Kidney glomerular epithelial cell (primary cell): ENCODE results near the gene TP63.
"Not testable (repeated sequence)": the region's sequence is repeated elsewhere in the genome, so short reads cannot be mapped to it uniquely, and the experiment has no call there.

Experiments used
- DNase-seq: peaks from one replicate; lab custom pipeline; 2025; lab: John Stamatoyannopoulos, UW

TP63 gene

DNA sequence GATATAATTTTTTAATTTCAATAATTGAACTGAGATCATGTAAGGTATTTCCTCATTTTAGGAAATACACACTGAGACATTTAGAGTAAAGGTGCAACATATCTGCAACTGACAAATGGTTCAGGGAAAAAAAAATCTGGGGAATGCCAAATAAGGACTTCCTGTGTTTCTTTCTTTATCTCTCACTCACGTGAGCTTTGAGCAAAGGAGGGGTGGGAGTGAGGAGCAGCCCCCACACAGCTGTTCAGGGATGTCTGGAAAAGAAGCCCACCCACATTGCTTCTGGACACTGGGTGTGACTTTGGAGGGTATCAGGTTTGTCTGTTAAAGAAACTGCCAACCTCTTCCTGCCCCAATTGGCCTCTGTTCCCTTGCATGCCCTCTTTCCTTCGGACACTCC is 5.6 kb upstream of the TP63 start:
- DNase-seq, result no peak

DNA sequence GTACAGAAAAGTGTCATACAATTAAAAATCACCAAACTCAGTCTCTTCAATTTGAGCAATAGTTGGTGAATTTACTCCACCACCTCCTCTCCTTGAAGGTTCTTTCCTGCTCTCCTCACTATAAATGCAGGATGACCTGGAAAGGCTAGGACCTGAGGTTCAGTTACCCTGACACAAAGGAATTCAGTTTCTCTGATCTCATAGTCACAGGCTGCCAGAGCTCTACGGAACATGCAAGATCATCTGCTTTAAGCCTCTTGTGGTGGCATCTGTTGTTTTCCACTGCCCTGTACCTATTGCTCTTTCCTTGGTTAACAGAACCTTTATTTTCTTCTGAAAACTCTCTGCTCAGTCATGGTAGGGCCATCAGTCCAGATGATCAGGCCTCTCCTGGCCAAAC is 4.9 kb upstream of the TP63 start:
- DNase-seq, result no peak

GRCh38 chr3:189629803-189630455 is 1.3 kb upstream of the TP63 start:
- DNase-seq, result no peak

DNA sequence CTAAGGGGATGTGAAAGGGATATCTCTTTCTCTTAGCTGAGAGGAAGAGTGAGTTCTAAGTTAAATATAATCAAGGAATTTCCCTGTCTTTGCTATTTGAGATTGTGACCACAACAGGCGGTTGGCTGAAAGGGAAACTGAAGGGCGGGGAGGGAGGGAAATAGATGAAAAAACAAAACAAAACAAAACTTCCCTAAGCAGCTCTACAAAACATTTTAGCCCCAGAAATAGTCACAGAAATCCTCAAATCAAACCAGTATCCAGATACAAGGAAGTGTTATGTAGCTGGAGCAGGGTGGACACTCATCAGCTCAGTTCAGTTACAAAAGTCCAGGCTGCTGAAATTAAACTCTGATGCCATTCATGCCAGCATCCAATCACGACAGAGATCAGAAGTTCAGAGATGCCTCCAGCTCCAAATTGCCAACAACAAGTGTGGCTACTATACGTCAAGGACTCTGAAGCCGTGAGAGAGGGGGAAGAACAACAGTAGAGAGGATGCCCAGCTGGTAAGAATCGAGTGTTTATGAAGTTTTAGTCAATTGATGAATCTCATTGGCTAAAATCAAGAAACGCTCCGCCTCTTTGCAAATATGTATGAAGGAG is 319 bp upstream of the TP63 start:
- DNase-seq, result no peak

DNA sequence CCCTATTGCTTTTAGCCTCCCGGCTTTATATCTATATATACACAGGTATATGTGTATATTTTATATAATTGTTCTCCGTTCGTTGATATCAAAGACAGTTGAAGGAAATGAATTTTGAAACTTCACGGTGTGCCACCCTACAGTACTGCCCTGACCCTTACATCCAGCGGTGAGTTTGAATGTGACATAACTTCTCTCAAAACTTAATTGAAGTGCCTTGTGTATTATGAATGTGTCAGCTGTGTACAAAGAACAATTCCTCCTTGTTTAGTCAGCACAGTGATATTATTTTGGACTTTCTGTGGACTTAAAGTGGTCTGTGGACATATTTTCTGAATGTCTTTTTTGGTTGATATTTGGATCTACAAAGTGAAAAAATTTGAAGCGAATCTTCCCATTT is 220 bp downstream of the TP63 start:
- no peak for DNase-seq

DNA sequence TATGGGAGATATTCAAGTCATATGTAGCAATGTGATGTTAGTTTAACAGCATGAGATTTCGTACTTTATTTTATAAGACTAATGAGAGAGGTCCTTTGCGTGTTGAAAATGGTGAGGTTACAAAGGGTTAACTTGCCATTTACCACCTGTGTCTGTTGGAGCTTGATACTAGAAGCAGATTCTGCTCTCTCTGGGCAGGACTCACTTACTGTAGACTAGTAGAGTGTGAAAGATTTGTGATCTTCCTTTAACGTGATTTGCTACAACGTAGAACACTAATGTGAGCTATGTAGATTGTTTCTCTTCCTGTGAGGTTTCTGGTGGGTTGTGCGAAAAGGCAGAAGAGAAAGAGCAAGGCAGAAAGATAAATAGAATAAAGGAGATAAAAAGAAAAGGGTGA is 1.1 kb downstream of the TP63 start:
- no peak for DNase-seq

DNA sequence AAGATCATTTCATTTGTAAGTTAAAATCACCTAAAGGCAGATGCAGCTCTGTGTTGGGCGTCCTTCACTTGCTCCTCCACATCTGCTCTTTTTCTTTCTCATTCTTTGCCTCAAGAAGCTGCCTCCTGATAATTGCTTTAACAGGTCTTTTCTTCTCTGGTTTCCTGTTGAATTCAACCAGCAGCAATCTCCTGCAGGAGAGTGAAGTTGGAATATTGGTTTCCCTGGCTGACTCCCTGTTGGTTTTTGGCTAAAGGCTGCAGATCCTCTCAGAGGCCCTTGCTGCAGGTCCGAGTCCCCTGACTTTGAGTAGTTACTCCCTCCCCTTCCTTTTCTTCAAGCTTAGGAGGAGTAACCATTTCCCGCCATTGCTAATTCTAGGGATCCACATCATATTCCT is 4.2 kb downstream of the TP63 start:
- no peak for DNase-seq

DNA sequence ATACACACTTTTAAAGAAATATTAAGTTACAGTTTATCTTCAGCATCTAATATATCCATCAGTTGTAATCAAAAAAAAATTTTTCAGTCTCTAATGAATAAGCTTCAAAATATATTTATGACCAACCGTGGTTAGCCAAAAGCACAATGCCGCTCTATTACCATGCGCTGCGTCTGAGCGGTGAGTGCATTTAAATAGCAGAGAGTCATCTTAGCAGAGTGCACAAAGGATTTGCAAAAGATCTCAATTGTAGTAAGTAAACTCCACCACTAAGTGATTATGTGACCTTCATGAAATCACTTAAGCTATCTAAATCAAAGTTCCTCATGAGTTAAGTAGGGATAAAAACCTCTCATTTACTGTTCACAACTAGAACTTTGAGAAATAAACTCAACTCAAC is 4.9 kb downstream of the TP63 start:
- no peak for DNase-seq

DNA sequence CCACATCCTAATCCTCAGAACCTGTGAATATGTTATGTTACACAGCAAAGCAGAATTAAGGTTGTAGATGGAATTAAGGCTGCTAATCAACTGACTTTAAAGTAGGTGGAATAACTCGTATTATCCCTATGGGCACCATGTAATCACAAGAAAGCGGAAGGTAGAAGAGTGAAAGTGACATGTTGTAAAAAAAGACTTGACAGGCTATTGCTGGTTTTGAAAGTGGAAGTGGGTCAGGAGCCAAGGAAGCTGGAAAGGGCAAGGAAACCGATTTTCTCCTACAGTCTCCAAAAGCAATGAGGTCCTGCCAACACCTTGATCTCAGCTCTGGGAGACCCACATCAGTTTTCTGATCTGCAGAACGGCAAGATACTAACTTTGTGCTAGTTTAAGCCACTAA is 6.6 kb downstream of the TP63 start:
- DNase-seq, result no peak

DNA sequence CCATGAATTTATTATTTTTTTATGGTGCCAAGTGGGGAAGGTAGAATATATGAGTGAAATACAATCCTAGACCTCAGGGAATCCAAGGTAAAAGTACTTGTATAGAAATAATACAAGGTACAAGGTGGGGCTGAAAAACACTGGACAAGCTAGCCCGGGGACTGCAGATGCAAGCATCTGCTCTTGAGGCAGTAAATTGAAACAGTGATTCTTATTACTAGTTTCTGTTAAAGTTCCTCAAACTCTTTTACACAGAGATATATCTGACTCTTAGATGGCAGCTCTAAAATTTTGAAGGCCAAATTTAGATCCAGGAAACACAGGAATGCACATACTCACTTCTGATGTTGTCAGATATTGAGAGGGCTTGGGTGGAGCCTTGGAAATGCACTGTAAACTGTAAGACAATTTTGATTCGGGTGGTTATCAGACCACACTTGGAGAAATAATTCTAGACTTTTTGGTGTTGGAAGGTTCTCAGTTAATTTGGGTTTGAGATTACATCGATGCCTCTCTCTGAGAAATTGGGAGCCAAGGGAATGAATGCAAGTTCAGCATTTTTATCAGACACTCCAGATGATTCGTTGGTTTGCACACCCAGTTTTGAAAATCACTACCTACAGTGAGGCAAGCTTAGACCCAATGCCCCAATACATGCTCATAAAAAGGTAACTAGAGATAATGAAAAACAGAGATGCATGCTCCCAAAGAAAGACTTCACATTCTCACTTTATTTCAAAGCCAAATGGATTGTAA is 7.3 kb downstream of the TP63 start:
- no peak for DNase-seq

DNA sequence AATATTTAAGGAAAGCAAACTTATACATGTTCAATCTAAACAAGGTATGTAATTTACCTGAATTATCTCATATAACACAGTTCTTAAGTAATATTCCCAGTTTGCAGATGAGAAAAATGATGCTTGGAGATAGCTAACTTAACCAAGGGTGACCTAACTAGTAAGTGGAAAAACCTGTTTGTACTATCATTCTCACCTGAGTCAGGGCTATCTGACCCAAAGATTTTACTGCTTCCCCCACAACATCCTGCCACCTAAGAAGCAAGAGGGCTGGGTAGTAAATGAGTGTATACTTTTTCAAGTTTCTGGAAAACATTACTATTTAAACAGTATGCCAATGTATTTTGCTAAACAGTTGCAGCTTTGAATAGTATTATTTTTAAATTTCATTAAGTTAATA is 10.6 kb downstream of the TP63 start:
- DNase-seq, result no peak

DNA sequence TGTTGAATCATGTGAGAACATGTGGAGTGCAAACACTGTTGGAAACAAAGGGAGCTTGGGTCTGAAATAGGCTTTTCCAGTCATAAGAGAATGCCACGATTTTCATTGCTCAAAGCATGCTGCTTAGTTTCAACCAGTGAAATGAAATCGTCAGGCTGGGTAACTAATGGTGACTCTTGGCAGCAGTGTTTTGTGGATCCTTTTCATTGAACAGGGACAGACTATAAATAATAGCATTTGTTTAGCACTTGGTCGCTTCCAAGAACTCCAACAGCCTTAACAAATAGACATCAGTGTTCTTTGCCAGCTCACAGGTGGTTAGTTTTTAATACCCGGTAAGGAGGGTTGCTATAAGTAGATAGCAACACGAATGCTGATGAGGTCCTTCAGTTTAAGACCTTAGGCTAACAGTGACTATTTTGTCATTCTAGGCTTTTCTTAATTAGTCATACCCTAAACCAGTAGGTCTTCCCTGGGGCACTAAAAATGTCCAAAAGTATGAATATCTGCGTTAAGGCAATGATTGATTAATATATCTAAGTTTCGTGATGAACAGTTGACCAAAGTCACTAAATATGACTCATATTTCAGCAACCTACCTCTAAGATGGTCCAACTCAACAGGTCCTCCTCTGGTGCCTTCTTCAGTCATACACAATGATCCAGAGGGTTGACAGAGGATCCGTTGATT is 15.8 kb downstream of the TP63 start:
- DNase-seq, result no peak

DNA sequence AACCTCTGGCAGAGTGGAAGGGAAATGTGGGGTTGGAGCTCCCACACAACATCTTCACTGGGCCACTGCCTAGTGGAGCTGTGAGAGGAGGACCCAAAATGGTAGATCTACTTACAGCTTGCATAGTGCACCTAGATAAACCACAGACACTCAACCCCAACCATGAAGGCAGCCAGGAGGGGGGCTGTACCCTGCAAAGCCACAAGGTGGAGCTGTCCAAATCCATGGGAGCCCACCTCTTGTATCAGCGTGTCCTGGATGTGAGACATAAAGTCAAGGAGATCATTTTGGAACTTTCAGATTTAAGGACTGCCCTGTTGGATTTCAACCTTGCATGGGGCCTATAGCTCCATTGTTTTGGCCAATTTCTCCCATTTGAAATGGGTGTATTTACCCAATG is 20.9 kb downstream of the TP63 start:
- DNase-seq, result no peak

- no peak for DNase-seq
Observed at GRCh38 chr3:189655617-189656016, 24.4 kb downstream of the TP63 start.

DNA sequence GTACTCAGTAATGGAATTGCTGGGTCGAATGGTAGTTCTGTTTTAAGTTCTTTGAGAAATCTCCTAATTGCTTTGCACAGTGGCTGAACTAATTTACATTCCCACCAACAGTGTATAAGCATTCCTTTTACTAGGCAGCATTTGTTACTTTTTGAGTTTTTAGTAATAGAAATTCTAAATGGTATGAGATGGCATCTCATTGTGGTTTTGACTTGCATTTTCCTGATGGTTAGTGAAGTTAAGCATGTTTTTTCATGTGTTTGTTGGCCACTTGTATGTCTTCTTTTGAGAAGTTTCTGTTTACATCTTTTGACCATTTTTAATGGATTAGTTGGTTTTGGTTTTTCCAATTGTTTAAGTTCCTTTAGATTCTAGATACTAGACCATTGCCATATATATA is 28.4 kb downstream of the TP63 start:
- DNase-seq, result no peak

DNA sequence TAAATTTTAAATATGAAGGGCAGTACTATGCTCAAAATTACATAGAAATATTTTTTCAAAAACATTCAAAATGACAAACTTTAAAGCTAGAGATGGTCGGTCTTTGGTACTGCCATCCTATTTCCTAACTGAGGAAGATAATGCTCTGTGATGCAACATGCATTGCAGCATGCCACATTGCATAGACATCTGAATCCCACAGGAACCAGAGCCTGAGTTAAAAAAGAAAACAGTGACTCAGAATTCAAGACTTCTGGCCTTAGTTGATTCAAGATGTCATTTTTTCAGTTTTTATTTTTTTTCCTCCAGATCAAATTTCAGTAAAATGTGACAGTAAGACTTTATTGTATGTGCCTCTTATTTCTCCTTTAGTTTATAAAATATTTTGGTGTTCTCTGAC is 33.1 kb downstream of the TP63 start:
- peak; percentile 75 for DNase-seq

- DNase-seq, result not testable (repeated sequence)
Observed at GRCh38 chr3:189672346-189672745, 41.2 kb downstream of the TP63 start.

DNA sequence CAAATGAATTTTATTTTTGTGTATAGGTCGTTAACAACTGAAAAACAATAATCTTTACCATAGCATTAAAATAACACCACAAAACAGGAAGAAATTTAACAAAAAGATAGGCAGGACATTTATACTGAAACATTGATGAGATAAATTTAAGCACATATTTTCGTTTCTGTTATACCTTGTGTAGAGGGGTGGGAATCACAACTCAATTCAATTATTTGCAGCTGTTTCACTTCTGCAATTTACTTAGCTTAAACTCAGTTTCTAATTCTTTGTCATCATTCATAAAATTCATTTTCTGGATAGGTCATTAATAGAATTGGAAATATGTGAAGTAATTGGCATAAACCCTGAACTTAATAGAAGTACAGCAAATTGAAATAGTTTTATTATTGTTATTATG is 42.3 kb downstream of the TP63 start:
- DNase-seq, result no peak

DNA sequence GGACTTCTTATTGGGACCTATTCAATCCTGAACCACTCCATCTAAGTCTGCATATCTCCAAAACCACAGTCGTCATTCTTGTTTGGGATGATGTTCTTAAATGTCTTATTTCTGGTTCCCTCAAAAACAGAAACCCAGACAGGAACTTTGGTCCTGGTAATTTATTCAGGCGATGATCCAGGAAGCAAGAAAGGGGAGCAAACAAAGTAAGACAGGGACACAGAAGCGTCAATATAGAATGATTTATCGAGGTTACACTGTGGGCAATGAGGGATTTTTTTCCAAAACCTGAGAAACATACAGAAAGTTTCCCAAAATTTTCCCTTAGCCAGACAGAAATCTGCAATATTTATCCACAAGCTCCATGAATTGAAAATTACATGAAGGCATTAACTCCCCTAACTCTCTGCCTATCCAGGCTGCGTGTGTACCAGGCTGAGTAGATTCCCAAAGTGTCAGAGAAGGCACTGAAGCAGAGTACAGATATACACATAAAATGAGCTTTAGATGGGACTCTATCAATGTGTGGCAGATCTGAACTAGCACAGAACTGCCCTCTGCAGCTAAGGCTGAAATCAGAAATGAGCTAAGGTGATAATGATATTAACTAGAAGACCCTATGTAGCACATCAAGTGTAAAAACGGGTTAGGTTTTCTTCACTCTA is 43.2 kb downstream of the TP63 start:
- no peak for DNase-seq

DNA sequence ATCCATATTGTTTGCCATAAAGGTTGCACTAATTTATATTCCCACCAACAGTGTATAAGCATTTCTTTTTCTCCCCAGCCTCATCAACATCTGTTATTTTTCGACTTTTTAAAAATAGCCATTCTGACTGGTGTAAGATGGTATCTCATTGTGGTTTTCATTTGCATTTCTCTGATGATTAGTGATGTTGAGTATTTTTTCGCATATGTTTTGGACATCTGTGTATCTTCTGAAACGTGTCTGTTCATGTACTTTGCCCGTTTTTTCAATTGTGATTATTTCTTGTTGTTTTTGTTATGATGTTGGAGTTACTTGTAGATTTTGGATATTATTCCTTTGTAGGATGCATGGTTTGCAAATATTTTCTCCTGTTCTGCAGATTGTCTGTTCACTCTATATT is 46.5 kb downstream of the TP63 start:
- no peak for DNase-seq

DNA sequence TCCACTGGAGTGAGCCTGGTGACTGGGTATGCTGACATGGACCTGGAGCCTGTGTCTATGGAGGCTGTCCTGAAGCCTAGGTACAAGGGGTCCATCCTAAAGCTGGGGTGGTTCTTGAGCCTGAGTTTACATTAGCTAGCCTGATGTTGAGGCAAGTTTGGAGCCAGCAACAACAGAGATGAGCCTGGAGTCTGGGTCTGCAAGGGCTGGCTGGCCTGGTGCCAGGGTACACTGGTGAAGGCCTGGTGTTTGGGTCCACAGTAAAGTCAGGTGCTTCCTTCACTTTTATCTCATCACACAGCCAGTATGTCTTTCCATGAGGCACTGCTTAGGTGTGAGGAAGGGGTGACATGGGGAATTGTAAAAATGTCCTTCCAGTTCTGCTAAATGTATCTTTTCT is 49.5 kb downstream of the TP63 start:
- no peak for DNase-seq

- no peak for DNase-seq
Observed at GRCh38 chr3:189683546-189684255, 52.5 kb downstream of the TP63 start.
